Skeletal muscle satellite cell (primary cell): Measurements from ENCODE around the gene DNAJB12.
A peak's percentile ranks its signal among the peaks of the same experiment; 100 is the strongest.

Source experiments
- H3K27me3 ChIP-seq: 2 replicates; pipeline ENCODE4 v1.7.0; 2013; ENCODE audit warnings: low read length; ENCODE audit not compliant: control insufficient read depth, insufficient read depth
- H3K36me3 ChIP-seq: 2 replicates; pipeline ENCODE4 v1.7.0; 2013; ENCODE audit warnings: mild to moderate bottlenecking, control low read depth, low read length; ENCODE audit not compliant: insufficient read depth
- H3K4me1 ChIP-seq: 2 replicates; pipeline ENCODE4 v1.7.0; 2013; ENCODE audit warnings: low read length; ENCODE audit not compliant: control insufficient read depth, insufficient read depth
- H3K4me2 ChIP-seq: 2 replicates; pipeline ENCODE4 v1.7.0; 2013; ENCODE audit warnings: mild to moderate bottlenecking, low read length
- H3K4me3 ChIP-seq: 2 replicates; pipeline ENCODE4 v1.7.0; 2013; ENCODE audit warnings: low read length
- H3K9ac ChIP-seq: 2 replicates; pipeline ENCODE4 v1.7.0; 2013; ENCODE audit warnings: mild to moderate bottlenecking, low read depth, low read length, moderate library complexity
- H3K9me3 ChIP-seq: replicated peaks from 2 replicates; pipeline ENCODE4 v1.7.0; 2013; ENCODE audit warnings: mild to moderate bottlenecking, control low read depth, low read length

DNAJB12 gene

DNA sequence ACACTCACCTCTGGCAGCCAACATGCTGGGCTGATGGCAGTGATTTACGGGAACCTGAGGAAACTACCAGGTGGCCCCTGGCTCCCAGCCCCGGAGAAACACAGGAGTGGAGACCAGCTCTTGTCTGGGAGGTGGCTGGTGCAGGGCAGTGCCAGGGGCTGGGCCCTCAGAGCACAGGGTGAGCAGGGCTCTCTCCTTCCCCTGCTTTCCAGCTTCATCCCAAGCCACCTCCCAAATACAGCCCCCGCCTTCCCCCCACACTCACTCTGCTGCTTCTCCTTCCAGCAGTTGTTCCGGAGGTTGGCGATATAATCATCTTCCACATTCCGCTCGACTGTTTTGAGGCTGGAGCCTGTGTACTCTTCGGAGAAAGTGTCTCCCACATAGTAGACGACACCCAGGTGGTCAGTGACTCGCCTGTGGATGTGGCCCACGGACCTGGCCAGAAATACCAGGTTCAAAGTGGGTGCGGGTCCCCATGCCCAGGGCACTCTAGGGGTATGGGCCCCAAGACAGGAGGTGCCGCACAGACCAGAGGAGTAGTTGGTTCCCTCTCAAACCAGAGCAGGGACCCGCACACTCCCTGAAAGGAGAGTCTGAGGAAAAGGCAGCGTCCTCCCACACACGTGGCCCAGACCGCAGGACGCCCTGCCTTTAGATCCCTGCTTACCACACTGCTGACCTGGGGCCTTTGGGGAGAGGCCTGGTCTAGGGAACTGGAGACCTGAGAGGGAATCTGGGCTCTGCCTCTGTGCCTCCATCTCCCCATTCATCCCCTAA lies 18.3 kb downstream of the DNAJB12 start:
- H3K9ac ChIP-seq, result peak overlapping the region; percentile 90
- H3K36me3 ChIP-seq, result peaks cover 41% of the 10 kb centered on the region
- H3K4me3 ChIP-seq, result peak overlapping the region; percentile 50

DNA sequence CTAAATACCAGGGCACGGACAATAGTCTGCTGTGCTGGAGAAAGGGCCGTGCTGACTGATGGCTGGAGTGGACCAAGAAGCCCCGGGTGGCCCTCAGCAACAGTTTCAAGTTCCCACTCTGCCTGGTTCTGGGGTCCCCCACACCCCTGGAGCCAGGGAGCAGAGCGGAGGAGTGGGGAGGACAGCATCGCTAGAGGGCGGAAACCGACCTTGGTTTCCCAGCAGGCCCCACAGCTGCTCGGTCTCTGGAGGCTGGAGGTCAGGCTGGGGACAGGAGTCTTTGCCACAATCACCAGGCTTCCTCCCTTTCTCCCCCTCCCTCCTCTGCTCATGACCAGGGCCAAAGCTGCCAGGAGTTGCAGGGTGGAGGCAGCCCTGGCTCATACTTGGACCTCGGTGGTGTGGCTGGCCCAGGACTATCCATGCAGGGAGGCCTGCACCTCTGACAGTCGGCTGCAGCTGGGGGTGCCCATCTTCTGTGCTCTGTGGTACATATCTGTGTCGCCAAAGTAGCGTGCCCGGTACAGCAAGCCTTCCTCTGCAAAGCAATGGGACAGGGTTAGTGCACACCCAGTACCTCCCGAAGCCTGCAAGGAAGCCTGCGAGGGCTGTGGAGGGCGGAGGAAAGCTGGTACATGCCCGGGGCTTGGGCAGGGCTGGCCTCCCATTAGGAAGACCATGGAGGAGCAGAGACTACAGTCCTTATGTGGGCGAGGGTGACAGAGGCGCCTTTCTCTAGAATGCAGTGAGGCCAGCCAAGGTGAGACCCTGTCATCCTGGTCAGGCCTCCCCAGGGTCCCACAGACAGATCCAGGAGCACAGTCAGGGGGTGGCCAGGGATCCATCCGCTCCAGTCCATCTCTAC lies 19.1 kb downstream of the DNAJB12 start:
- Histone ChIP-seq H3K4me3 (peak overlapping the region; percentile 50), H3K36me3 (peaks cover 34% of the 10 kb centered on the region), H3K9me3 (no peaks in the 10 kb centered on the region), H3K9ac (peak overlapping the region; percentile 90), H3K4me1 (peaks cover 77% of the 10 kb centered on the region), H3K4me2 (peak overlapping the region; percentile 71), H3K27me3 (no peaks in the 10 kb centered on the region)

More for the DNA sequence above, 18.3 kb downstream of the DNAJB12 start:
- Histone ChIP-seq H3K4me2 (peak overlapping the region; percentile 71), H3K9me3 (no peaks in the 10 kb centered on the region), H3K4me1 (peaks cover 73% of the 10 kb centered on the region), H3K27me3 (no peaks in the 10 kb centered on the region)

DNA sequence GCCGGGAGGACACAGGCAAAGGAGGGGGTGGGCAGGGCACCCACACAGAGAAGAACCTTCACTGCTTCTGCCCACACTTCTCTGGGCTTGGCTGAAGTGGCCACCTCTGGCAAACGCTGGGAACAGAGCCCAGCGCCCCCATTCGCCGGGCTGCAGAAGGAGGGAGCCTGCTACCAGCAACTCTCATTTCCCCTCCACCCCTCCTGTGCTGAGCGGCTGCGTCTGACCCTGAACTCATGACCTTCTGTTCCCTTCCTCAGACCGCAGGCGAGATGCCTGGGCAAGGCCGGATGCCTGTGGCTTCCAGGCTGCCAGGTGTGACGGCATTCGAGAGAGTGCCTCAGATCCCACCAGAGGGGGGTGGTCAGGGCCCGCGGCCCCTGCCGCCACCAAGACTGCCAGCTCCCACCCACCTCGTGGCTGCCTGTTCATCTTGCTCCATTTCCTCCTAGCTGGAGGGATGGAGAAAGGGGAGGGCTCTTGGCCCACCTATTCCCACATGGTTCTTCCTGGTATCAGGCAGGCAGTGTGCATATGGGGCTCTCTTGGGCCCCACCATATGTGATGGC lies 19.8 kb downstream of the DNAJB12 start:
- Histone ChIP-seq H3K9me3 (no peaks in the 10 kb centered on the region), H3K36me3 (peaks cover 29% of the 10 kb centered on the region), H3K4me3 (peak overlapping the region; percentile 50), H3K9ac (peak overlapping the region; percentile 90), H3K27me3 (no peaks in the 10 kb centered on the region), H3K4me2 (peak overlapping the region; percentile 71), H3K4me1 (peaks cover 77% of the 10 kb centered on the region)

GRCh38 chr10:72334196-72334824 lies 20.4 kb downstream of the DNAJB12 start:
- H3K4me2 ChIP-seq, result peak overlapping the region; percentile 60
- peaks cover 29% of the 10 kb centered on the region for H3K36me3 ChIP-seq
- no peaks in the 10 kb centered on the region for H3K9me3 ChIP-seq
- no peaks in the 10 kb centered on the region for H3K27me3 ChIP-seq
- H3K4me3 ChIP-seq, result peak overlapping the region; percentile 38
- peak overlapping the region; percentile 81 for H3K9ac ChIP-seq
- H3K4me1 ChIP-seq, result peaks cover 79% of the 10 kb centered on the region

GRCh38 chr10:72333112-72334015 lies 21.4 kb downstream of the DNAJB12 start:
- Histone ChIP-seq H3K9ac (peak overlapping the region; percentile 81), H3K4me1 (peaks cover 84% of the 10 kb centered on the region), H3K36me3 (peaks cover 28% of the 10 kb centered on the region), H3K9me3 (no peaks in the 10 kb centered on the region), H3K4me3 (no peak overlapping the region), H3K27me3 (no peaks in the 10 kb centered on the region), H3K4me2 (no peak overlapping the region)

- Histone ChIP-seq H3K9ac (peak overlapping the region; percentile 81), H3K4me2 (peak overlapping the region; percentile 18), H3K9me3 (no peaks in the 10 kb centered on the region), H3K36me3 (peaks cover 20% of the 10 kb centered on the region), H3K27me3 (no peaks in the 10 kb centered on the region), H3K4me3 (no peak overlapping the region), H3K4me1 (peaks cover 89% of the 10 kb centered on the region)
Observed at GRCh38 chr10:72332423-72333111, 22.2 kb downstream of the DNAJB12 start.

GRCh38 chr10:72331575-72332422 lies 22.9 kb downstream of the DNAJB12 start:
- Histone ChIP-seq H3K9ac (peak overlapping the region; percentile 37), H3K27me3 (no peaks in the 10 kb centered on the region), H3K9me3 (no peaks in the 10 kb centered on the region), H3K4me2 (peak overlapping the region; percentile 28), H3K36me3 (peaks cover 16% of the 10 kb centered on the region), H3K4me3 (no peak overlapping the region), H3K4me1 (peaks cover 82% of the 10 kb centered on the region)

DNA sequence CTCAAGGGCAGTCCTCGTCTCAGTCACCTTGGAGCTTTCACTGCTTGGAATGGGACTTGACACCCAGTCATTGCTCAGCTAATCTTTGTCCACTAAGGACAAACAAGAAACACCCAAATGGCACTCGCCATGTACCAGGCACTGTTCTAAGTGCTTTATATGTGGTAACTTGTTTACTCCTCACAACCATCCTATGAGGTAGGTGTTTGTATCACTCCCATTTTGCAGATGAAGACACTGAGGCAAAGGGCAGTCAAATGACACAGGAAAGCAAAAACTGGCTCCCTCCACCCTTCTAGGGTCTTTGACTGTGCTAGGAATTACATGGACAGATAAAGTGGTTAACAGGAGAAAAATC lies 24.7 kb downstream of the DNAJB12 start:
- Histone ChIP-seq H3K27me3 (no peaks in the 10 kb centered on the region), H3K4me3 (no peak overlapping the region), H3K36me3 (peaks cover 6% of the 10 kb centered on the region), H3K9ac (no peak overlapping the region), H3K4me1 (peaks cover 71% of the 10 kb centered on the region), H3K9me3 (no peaks in the 10 kb centered on the region), H3K4me2 (no peak overlapping the region)

DNA sequence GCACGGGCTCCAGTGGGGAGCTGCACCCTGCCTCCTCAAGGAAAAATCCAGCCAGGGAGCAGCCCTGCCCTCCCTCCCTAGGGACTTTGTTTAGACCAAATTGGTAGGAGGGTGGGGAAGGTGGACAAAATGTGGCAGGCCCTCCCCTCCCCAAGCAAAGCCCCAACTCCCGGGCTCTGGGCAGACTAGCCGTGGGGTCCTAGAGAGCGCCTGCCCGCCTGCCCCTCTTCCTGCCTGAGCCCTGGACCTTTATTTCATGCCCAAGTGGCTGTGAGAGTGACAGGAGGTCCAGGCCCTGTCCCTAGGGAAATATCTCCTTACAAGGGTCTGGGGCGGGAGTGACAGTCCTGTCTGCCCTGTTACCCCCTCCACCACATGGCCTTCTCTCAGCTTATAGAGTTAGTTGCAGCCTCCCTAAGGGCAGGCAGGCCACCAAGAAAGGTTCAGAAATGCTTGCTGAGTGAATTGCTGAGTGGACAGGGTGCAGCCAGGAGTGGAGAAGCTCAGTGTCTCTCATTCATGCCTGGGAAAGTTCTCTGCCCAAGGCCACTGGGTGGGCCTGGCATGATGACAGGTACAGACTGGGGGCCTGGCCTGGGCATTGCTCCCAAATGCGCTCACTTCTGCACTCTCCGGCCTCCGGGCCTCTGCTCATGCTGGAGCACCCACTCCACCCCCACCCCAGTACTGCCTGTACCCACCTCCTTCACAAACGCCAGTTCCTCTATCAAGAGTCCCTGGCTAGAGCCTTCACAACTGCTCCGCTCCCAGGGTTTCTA lies 25.2 kb downstream of the DNAJB12 start:
- Histone ChIP-seq H3K36me3 (peaks cover 6% of the 10 kb centered on the region), H3K27me3 (no peaks in the 10 kb centered on the region), H3K4me3 (no peak overlapping the region), H3K9ac (no peak overlapping the region), H3K4me1 (peaks cover 72% of the 10 kb centered on the region), H3K4me2 (no peak overlapping the region), H3K9me3 (no peaks in the 10 kb centered on the region)
